Transverse colon (tissue), 4 donors: ENCODE results near the gene VGLL2. TPM values are rescaled to one million over a fixed set of nuclear protein-coding genes. Genes with fewer than 3 reads are reported as not detected.
A peak's percentile ranks its signal among the peaks of the same experiment; 100 is the strongest.

Experiments
- DNase-seq: peaks from one replicate; pipeline ENCODE4 v3.0.0-alpha.2; 2019
- H3K27ac ChIP-seq, 4 donors: fragments of 200-600 bp; sonication (generic); 2 replicates each; pipeline ENCODE4 v1.5.1; 2016 to 2018; ENCODE audit warnings: inconsistent platforms in 4 of 4
- H3K27me3 ChIP-seq: fragments of 200-600 bp; sonication (generic); 2 replicates; pipeline ENCODE4 v1.5.1; 2017; ENCODE audit warnings: inconsistent platforms
- H3K36me3 ChIP-seq, 4 donors: fragments of 200-600 bp; sonication (generic); 2 replicates each; pipeline ENCODE4 v1.5.1; 2017 to 2019; ENCODE audit warnings: inconsistent platforms in 4 of 4
- H3K4me1 ChIP-seq, 4 donors: fragments of 200-600 bp; sonication (generic); 2 replicates each; pipeline ENCODE4 v1.5.1; 2017 to 2020; ENCODE audit warnings: inconsistent platforms in 4 of 4
- H3K4me3 ChIP-seq, 4 donors: fragments of 200-600 bp; sonication (generic); 1 replicate in 1 of 4; 2 replicates in 3 of 4; pipeline versions ENCODE4 v1.5.1 to v1.6.1; 2017 to 2019; ENCODE audit warnings: inconsistent platforms in 4 of 4
- H3K9me3 ChIP-seq, 2 donors: fragments of 200-600 bp; sonication (generic); 2 replicates each; pipeline ENCODE4 v1.5.1; 2017 to 2019; ENCODE audit warnings: inconsistent platforms in 2 of 2
- CTCF ChIP-seq, 5 experiments: fragments of 200-600 bp in 3 of 5; fragments of 450-650 bp in 2 of 5; sonication (generic) in 3 of 5; IDR thresholded peaks; 1 replicate in 2 of 5; 2 replicates in 3 of 5; pipeline ENCODE4 v1.5.1; 2016 to 2017; ENCODE audit warnings: antibody characterized with exemption in 5 of 5, inconsistent platforms in 3 of 5, mild to moderate bottlenecking in 2 of 5, moderate library complexity in 1 of 5
- EP300 ChIP-seq: sonication (generic); formaldehyde crosslinking; IDR thresholded peaks from one replicate; pipeline ENCODE4 v1.6.1; 2017; ENCODE audit warnings: antibody characterized with exemption, low read depth
- POLR2A ChIP-seq: fragments of 450-650 bp; IDR thresholded peaks from one replicate; pipeline ENCODE4 v1.6.1; 2016; ENCODE audit warnings: antibody characterized with exemption, mild to moderate bottlenecking, moderate library complexity
- POLR2AphosphoS5 ChIP-seq, 3 donors: sonication (generic); formaldehyde crosslinking; IDR thresholded peaks; one replicate each; pipeline ENCODE4 v1.6.1; 2016; ENCODE audit warnings: antibody characterized with exemption in 3 of 3
- WGBS, 2 donors: methylation state at CpG; one replicate each; pipeline ENCODE4 v1.1.5; 2018; ENCODE audit warnings: low coverage in 1 of 2; 5-methylcytosine and 5-hydroxymethylcytosine counted together
- in situ Hi-C, 4 donors: fragments of 200-750 bp; cut with MboI; loops; one replicate each; pipeline versions ENCODE4 v1.15.0 to v1.15.1; 2017; ENCODE audit warnings: low sequenced_read_pairs in 3 of 4, low pct_ligation_motif_present in 1 of 4, low pct_unique_long_range_greater_than_20kb in 1 of 4
- intact Hi-C: fragments of 100-400 bp; cut with DNase I; formaldehyde crosslinking; loops from one replicate; pipeline ENCODE4 v1.15.1; 2023; ENCODE audit warnings: low total_unique reads
- total RNA-seq, 4 donors: library from RNA; depleted of rRNA; stranded (reverse); fragments of >200 nt; gene quantifications; one replicate each; pipeline ENCODE4 v1.1.0, GENCODE V29; 2016

VGLL2 gene
- total RNA-seq, 4 donors from 2014 or later: not detected

- H3K27me3 ChIP-seq: peaks cover 98% of the 10 kb centered on the region
- in situ Hi-C loops (no loop called here), intact Hi-C loops (no loop called here)
- no peak overlapping the region for H3K4me3 ChIP-seq
- TF ChIP-seq EP300: no peak
- no peaks in the 10 kb centered on the region for H3K36me3 ChIP-seq
- no peaks in the 10 kb centered on the region for H3K9me3 ChIP-seq
- H3K4me1 ChIP-seq: peaks cover 7 to 25% (median 20%) of the 10 kb centered on the region in 4 donors
- DNase-seq: no peak
- H3K27ac ChIP-seq: no peak overlapping the region
- 48 to 51% methylated on average over 8 of the region's 8 CpGs for WGBS, 2 donors
Measured at GRCh38 chr6:117262799-117263198, 2.6 kb upstream of the VGLL2 start.

GRCh38 chr6:117263353-117263927, 1.9 kb upstream of the VGLL2 start:
- no peak overlapping the region for H3K27ac ChIP-seq
- no peak overlapping the region for H3K4me3 ChIP-seq
- intact Hi-C loops (no loop called here), in situ Hi-C loops (no loop called here)
- H3K9me3 ChIP-seq: no peaks in the 10 kb centered on the region
- 38 to 45% methylated on average over 4 to 27 of the region's 27 CpGs for WGBS, 2 donors
- no peak for DNase-seq
- H3K27me3 ChIP-seq: peaks cover 99% of the 10 kb centered on the region
- peaks cover 7 to 25% (median 20%) of the 10 kb centered on the region in 4 donors for H3K4me1 ChIP-seq
- TF ChIP-seq EP300 (no peak), POLR2AphosphoS5 (IDR thresholded peaks at IDR 0.05) (no peak), CTCF (IDR thresholded peaks at IDR 0.05) (no peak), POLR2A (no peak)
- H3K36me3 ChIP-seq: no peaks in the 10 kb centered on the region

GRCh38 chr6:117264369-117264691, 1.0 kb upstream of the VGLL2 start:
- intact Hi-C loops: no loop called here
- peak overlapping the region in 3 of 4 donors; percentile 29 to 47 (median 29) for H3K4me3 ChIP-seq

GRCh38 chr6:117264692-117265409, 507 bp upstream of the VGLL2 start:
- peak overlapping the region; percentile 12 to 47 (median 29) for H3K4me3 ChIP-seq
- no peaks in the 10 kb centered on the region for H3K36me3 ChIP-seq
- intact Hi-C loops (no loop called here), in situ Hi-C loops (no loop called here)
- no peak overlapping the region for H3K27ac ChIP-seq
- TF ChIP-seq POLR2AphosphoS5 (IDR thresholded peaks at IDR 0.05) (peak in 2 of 3 donors; percentile 20 to 22), CTCF (IDR thresholded peaks at IDR 0.05) (no peak)
- no peak for DNase-seq
- peaks cover 7 to 27% (median 21%) of the 10 kb centered on the region in 4 donors for H3K4me1 ChIP-seq
- WGBS, 2 donors: 0 to 4% methylated on average over 8 to 39 of the region's 39 CpGs
- peaks cover 100% of the 10 kb centered on the region for H3K27me3 ChIP-seq
- no peaks in the 10 kb centered on the region for H3K9me3 ChIP-seq

More at GRCh38 chr6:117264369-117264691, 1.0 kb upstream of the VGLL2 start:
- DNase-seq: no peak
- H3K9me3 ChIP-seq: no peaks in the 10 kb centered on the region
- H3K36me3 ChIP-seq: no peaks in the 10 kb centered on the region
- H3K27me3 ChIP-seq: peaks cover 99% of the 10 kb centered on the region
- peaks cover 7 to 25% (median 20%) of the 10 kb centered on the region in 4 donors for H3K4me1 ChIP-seq
- 0 to 8% methylated on average over 3 to 8 of the region's 8 CpGs for WGBS, 2 donors
- H3K27ac ChIP-seq: no peak overlapping the region
- no peak for TF ChIP-seq CTCF (IDR thresholded peaks at IDR 0.05)
- no peak for TF ChIP-seq POLR2A
- TF ChIP-seq EP300: no peak
- no peak for TF ChIP-seq POLR2AphosphoS5 (IDR thresholded peaks at IDR 0.05)
- in situ Hi-C loops: no loop called here
